ENCODE measurements around the gene BBS1. TPM values are rescaled to one million over a fixed set of nuclear protein-coding genes. Genes with fewer than 3 reads are reported as not detected.

Gene BBS1
- total RNA-seq, 2 donors from 2014 or later = 52.4 to 67.3 TPM

DNA sequence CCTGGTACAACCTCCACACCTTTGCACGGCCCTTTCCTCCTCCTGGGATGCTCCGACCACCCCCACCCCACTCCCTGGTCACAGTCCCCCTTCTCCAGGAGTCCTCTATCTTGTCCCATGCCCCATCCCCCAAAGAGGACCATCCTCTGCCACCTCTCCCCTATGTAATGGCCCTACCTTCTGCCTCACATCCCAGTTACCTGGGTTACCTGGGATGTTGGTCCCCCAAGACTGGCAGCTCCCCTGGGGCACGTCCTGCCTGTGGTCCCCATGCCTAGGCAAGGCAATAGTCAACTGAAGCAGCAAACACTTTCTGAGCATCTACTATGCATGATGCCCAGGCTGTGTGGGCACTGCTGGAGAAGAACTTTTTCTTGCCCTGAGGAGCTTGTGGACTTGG lies 45.0 kb downstream of the BBS1 start:
- no peaks in the 10 kb centered on the region for H3K9me3 Mint-ChIP-seq
- TF ChIP-seq, protein P1, sequence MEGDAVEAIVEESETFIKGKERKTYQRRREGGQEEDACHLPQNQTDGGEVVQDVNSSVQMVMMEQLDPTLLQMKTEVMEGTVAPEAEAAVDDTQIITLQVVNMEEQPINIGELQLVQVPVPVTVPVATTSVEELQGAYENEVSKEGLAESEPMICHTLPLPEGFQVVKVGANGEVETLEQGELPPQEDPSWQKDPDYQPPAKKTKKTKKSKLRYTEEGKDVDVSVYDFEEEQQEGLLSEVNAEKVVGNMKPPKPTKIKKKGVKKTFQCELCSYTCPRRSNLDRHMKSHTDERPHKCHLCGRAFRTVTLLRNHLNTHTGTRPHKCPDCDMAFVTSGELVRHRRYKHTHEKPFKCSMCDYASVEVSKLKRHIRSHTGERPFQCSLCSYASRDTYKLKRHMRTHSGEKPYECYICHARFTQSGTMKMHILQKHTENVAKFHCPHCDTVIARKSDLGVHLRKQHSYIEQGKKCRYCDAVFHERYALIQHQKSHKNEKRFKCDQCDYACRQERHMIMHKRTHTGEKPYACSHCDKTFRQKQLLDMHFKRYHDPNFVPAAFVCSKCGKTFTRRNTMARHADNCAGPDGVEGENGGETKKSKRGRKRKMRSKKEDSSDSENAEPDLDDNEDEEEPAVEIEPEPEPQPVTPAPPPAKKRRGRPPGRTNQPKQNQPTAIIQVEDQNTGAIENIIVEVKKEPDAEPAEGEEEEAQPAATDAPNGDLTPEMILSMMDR (conservative IDR thresholded peaks at IDR 0.05) = no peak

DNA sequence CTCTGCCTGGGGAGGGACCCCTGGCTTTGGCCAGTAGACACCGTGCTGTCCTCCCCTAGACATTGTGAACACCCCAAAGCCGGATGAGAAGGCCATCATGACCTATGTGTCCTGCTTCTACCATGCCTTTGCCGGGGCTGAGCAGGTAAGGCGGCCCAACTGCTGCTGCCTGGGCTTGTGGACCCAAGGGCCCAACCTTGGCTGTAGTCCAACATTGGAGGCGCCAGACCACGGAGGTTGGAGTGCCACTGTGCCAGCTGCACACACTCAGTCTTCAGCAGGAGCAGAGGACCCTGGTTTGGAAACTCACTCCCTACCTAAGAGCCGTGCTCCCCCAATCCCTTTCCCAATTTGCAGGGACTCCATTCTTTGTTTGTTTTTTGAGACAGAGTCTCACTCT lies 45.7 kb downstream of the BBS1 start:
- no peak overlapping the region for H3K27ac Mint-ChIP-seq
- Histone ChIP-seq H3K9me3 (ENCODE audit: control insufficient read depth, low read length) (no peaks in the 10 kb centered on the region), H3K27me3 (ENCODE audit: control insufficient read depth, insufficient read depth, low read length, poor library complexity, severe bottlenecking) (no peaks in the 10 kb centered on the region), H3K4me1 (ENCODE audit: control insufficient read depth, insufficient read depth, low read length) (no peaks in the 10 kb centered on the region), H3K9ac (ENCODE audit: extremely low read depth, low read length, poor library complexity, severe bottlenecking) (no peak overlapping the region), H3K4me3 (ENCODE audit: low read length) (no peak overlapping the region), H3K36me3 (ENCODE audit: control insufficient read depth, insufficient read depth, low read length) (no peaks in the 10 kb centered on the region), H3K27ac (ENCODE audit: low read depth, low read length) (no peak overlapping the region)
- TF ChIP-seq, protein P1 (conservative IDR thresholded peaks at IDR 0.05) = no peak
- DNase-seq = no peak
- H3K4me3 Mint-ChIP-seq = no peak overlapping the region
- H3K4me1 Mint-ChIP-seq = no peaks in the 10 kb centered on the region
- peaks cover 13% of the 10 kb centered on the region for H3K27me3 Mint-ChIP-seq (ENCODE audit: insufficient read depth)
- 90 to 98% methylated on average over 6 to 7 of the region's 7 CpGs for WGBS, 2 experiments (ENCODE audit: insufficient coverage in 1 of 2, insufficient read length in 1 of 2)
- H3K36me3 Mint-ChIP-seq (ENCODE audit: low read depth) = no peaks in the 10 kb centered on the region
- H3K9me3 Mint-ChIP-seq = no peaks in the 10 kb centered on the region

More for the DNA sequence above, 45.0 kb downstream of the BBS1 start:
- H3K27me3 Mint-ChIP-seq (ENCODE audit: insufficient read depth) = peaks cover 13% of the 10 kb centered on the region
- Histone ChIP-seq H3K4me3 (ENCODE audit: low read length) (no peak overlapping the region), H3K9ac (ENCODE audit: extremely low read depth, low read length, poor library complexity, severe bottlenecking) (no peak overlapping the region), H3K9me3 (ENCODE audit: control insufficient read depth, low read length) (no peaks in the 10 kb centered on the region), H3K4me1 (ENCODE audit: control insufficient read depth, insufficient read depth, low read length) (no peaks in the 10 kb centered on the region), H3K27me3 (ENCODE audit: control insufficient read depth, insufficient read depth, low read length, poor library complexity, severe bottlenecking) (no peaks in the 10 kb centered on the region), H3K27ac (ENCODE audit: low read depth, low read length) (no peak overlapping the region), H3K36me3 (ENCODE audit: control insufficient read depth, insufficient read depth, low read length) (no peaks in the 10 kb centered on the region)
- no peaks in the 10 kb centered on the region for H3K4me1 Mint-ChIP-seq
- DNase-seq = no peak
- H3K27ac Mint-ChIP-seq = no peak overlapping the region
- 72 to 82% methylated on average over 3 of the region's 3 CpGs for WGBS, 2 experiments (ENCODE audit: insufficient coverage in 1 of 2, insufficient read length in 1 of 2)
- no peak overlapping the region for H3K4me3 Mint-ChIP-seq
- H3K36me3 Mint-ChIP-seq (ENCODE audit: low read depth) = no peaks in the 10 kb centered on the region

DNA sequence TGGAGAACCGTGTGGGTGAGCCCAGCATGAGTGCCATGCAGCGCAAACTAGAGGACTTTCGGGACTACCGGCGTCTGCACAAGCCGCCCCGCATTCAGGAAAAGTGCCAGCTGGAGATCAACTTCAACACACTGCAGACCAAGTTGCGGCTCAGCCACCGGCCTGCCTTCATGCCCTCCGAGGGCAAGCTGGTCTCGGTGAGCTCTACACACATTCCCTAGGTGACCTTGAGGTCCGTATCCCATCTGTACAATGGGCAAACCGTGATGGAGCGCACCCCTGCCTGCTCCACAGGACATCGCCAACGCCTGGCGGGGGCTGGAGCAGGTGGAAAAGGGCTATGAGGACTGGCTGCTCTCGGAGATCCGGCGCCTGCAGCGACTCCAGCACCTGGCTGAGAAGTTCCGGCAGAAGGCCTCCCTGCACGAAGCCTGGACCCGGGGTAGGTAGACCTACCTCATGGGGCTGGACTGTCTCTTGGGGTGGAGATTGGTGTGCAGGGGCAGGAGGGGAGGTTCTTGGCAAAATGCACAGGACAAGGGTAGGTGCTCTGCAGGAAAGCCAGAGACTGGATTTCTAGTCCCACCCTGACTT lies 47.4 kb downstream of the BBS1 start:
- no peaks in the 10 kb centered on the region for H3K4me1 Mint-ChIP-seq
- Histone ChIP-seq H3K36me3 (ENCODE audit: control insufficient read depth, insufficient read depth, low read length) (no peaks in the 10 kb centered on the region), H3K4me3 (ENCODE audit: low read length) (no peak overlapping the region), H3K27ac (ENCODE audit: low read depth, low read length) (no peak overlapping the region), H3K4me1 (ENCODE audit: control insufficient read depth, insufficient read depth, low read length) (no peaks in the 10 kb centered on the region), H3K9ac (ENCODE audit: extremely low read depth, low read length, poor library complexity, severe bottlenecking) (no peak overlapping the region), H3K9me3 (ENCODE audit: control insufficient read depth, low read length) (no peaks in the 10 kb centered on the region), H3K27me3 (ENCODE audit: control insufficient read depth, insufficient read depth, low read length, poor library complexity, severe bottlenecking) (no peaks in the 10 kb centered on the region)
- no peak for DNase-seq
- 94 to 95% methylated on average over 13 to 24 of the region's 24 CpGs for WGBS, 2 experiments (ENCODE audit: insufficient coverage in 1 of 2, insufficient read length in 1 of 2)
- H3K27ac Mint-ChIP-seq = no peak overlapping the region
- no peaks in the 10 kb centered on the region for H3K9me3 Mint-ChIP-seq
- no peak overlapping the region for H3K4me3 Mint-ChIP-seq
- peaks cover 13% of the 10 kb centered on the region for H3K27me3 Mint-ChIP-seq (ENCODE audit: insufficient read depth)
- TF ChIP-seq, protein P1 (conservative IDR thresholded peaks at IDR 0.05) = no peak
- no peaks in the 10 kb centered on the region for H3K36me3 Mint-ChIP-seq (ENCODE audit: low read depth)
